GM23248 (cell line): ENCODE measurements around the gene PTOV1.

Experiments
- EZH2 ChIP-seq: fragments of 200-600 bp; sonication (generic); IDR thresholded peaks from 2 replicates; pipeline ENCODE4 v1.6.1; 2018; ENCODE audit warnings: antibody characterized with exemption, mild to moderate bottlenecking; ENCODE audit not compliant: insufficient read depth, poor library complexity, severe bottlenecking
- EZH2phosphoT487 ChIP-seq: fragments of 200-600 bp; sonication (generic); IDR thresholded peaks from 2 replicates; pipeline ENCODE4 v1.6.1; 2018; ENCODE audit warnings: antibody characterized with exemption, moderate library complexity, mild to moderate bottlenecking, low read depth; ENCODE audit not compliant: insufficient read depth

GRCh38 chr19:49878744-49879070 is 27.7 kb downstream of the PTOV1 start:
- TF ChIP-seq EZH2phosphoT487 (no peak), EZH2 (no peak)
